Activated gamma-delta T cell treated with anti-CD3 and anti-CD28 coated beads, Interleukin-2, amount 50 U/mL, for 16 hours (primary cell): ENCODE results near the gene TMEM232.

Experiments used
- DNase-seq: peaks from one replicate; pipeline ENCODE4 v3.0.0-alpha.2; 2020; ENCODE audit warnings: low read depth

Gene TMEM232

GRCh38 chr5:110517396-110517795, 209.1 kb downstream of the TMEM232 start:
- no peak for DNase-seq

GRCh38 chr5:110514030-110514429, 212.4 kb downstream of the TMEM232 start:
- no peak for DNase-seq

- no peak for DNase-seq
Observed at GRCh38 chr5:110512266-110512665, 214.2 kb downstream of the TMEM232 start.

GRCh38 chr5:110510146-110510545, 216.3 kb downstream of the TMEM232 start:
- DNase-seq = no peak

- DNase-seq = no peak
Observed at GRCh38 chr5:110507972-110508371, 218.5 kb downstream of the TMEM232 start.

GRCh38 chr5:110506378-110506777, 220.1 kb downstream of the TMEM232 start:
- DNase-seq = no peak

GRCh38 chr5:110496276-110496675, 230.2 kb downstream of the TMEM232 start:
- DNase-seq = no peak

- DNase-seq = no peak
Observed at GRCh38 chr5:110492446-110492845, 234.0 kb downstream of the TMEM232 start.

- DNase-seq = no peak
Observed at GRCh38 chr5:110478895-110479294, 247.6 kb downstream of the TMEM232 start.

- no peak for DNase-seq
Observed at GRCh38 chr5:110477911-110478310, 248.6 kb downstream of the TMEM232 start.

- no peak for DNase-seq
Observed at GRCh38 chr5:110476164-110476563, 250.3 kb downstream of the TMEM232 start.

GRCh38 chr5:110475529-110475928, 250.9 kb downstream of the TMEM232 start:
- no peak for DNase-seq

GRCh38 chr5:110469486-110469885, 257.0 kb downstream of the TMEM232 start:
- DNase-seq = no peak

GRCh38 chr5:110463106-110463505, 263.4 kb downstream of the TMEM232 start:
- no peak for DNase-seq

- no peak for DNase-seq
Observed at GRCh38 chr5:110460837-110461236, 265.6 kb downstream of the TMEM232 start.

GRCh38 chr5:110458313-110458712, 268.2 kb downstream of the TMEM232 start:
- DNase-seq = no peak

GRCh38 chr5:110442856-110443255, 283.6 kb downstream of the TMEM232 start:
- DNase-seq = no peak

- no peak for DNase-seq
Observed at GRCh38 chr5:110441035-110441434, 285.4 kb downstream of the TMEM232 start.

GRCh38 chr5:110440058-110440457, 286.4 kb downstream of the TMEM232 start:
- DNase-seq = no peak

- no peak for DNase-seq
Observed at GRCh38 chr5:110439296-110439695, 287.2 kb downstream of the TMEM232 start.

- DNase-seq = no peak
Observed at GRCh38 chr5:110435207-110435606, 291.3 kb downstream of the TMEM232 start.

GRCh38 chr5:110431603-110432002, 294.9 kb downstream of the TMEM232 start:
- no peak for DNase-seq

GRCh38 chr5:110414360-110414759, 312.1 kb downstream of the TMEM232 start:
- DNase-seq = no peak

GRCh38 chr5:110413856-110414255, 312.6 kb downstream of the TMEM232 start:
- DNase-seq = no peak

GRCh38 chr5:110409571-110409970, 316.9 kb downstream of the TMEM232 start:
- DNase-seq = no peak
